CD4-positive, alpha-beta T cell treated with Interleukin-12 subunit alpha and Interleukin-12 subunit beta, for 1 hour (primary cell): ENCODE measurements around the gene RBM20.
"Not testable (repeated sequence)": the region's sequence is repeated elsewhere in the genome, so short reads cannot be mapped to it uniquely, and the experiment has no call there.

Source experiments
- DNase-seq: peaks from one replicate; pipeline ENCODE4 v3.0.0-alpha.2; 2020

RBM20 gene

GRCh38 chr10:110643653-110644597 lies at the start of gene RBM20:
TSS of gene RBM20 (plus strand) at chr10:110644336. CDS start at chr10:110644455, 119 bp downstream.
- peak; percentile 10 for DNase-seq

GRCh38 chr10:110597476-110597875 lies 46.7 kb upstream of the RBM20 start:
- DNase-seq = no peak

GRCh38 chr10:110600487-110601101 lies 43.5 kb upstream of the RBM20 start:
- DNase-seq = peak; percentile 59

GRCh38 chr10:110601581-110601980 lies 42.6 kb upstream of the RBM20 start:
- no peak for DNase-seq

- no peak for DNase-seq
Observed at GRCh38 chr10:110608087-110608486, 36.0 kb upstream of the RBM20 start.

GRCh38 chr10:110609605-110610004 lies 34.5 kb upstream of the RBM20 start:
- DNase-seq = no peak

GRCh38 chr10:110610308-110610774 lies 33.8 kb upstream of the RBM20 start:
- DNase-seq = peak; percentile 66

- not testable (repeated sequence) for DNase-seq
Observed at GRCh38 chr10:110610781-110611180, 33.4 kb upstream of the RBM20 start.

- DNase-seq = no peak
Observed at GRCh38 chr10:110612087-110612486, 32.0 kb upstream of the RBM20 start.

- DNase-seq = no peak
Observed at GRCh38 chr10:110612629-110613028, 31.5 kb upstream of the RBM20 start.

GRCh38 chr10:110613341-110613995 lies 30.7 kb upstream of the RBM20 start:
- DNase-seq = no peak

GRCh38 chr10:110613996-110614495 lies 30.1 kb upstream of the RBM20 start:
- no peak for DNase-seq

- DNase-seq = no peak
Observed at GRCh38 chr10:110615057-110615747, 28.9 kb upstream of the RBM20 start.

GRCh38 chr10:110616493-110617033 lies 27.6 kb upstream of the RBM20 start:
- DNase-seq = no peak

GRCh38 chr10:110617425-110618229 lies 26.5 kb upstream of the RBM20 start:
- peak; percentile 16 for DNase-seq

- no peak for DNase-seq
Observed at GRCh38 chr10:110618230-110618610, 25.9 kb upstream of the RBM20 start.

- DNase-seq = no peak
Observed at GRCh38 chr10:110619514-110620397, 24.4 kb upstream of the RBM20 start.

- no peak for DNase-seq
Observed at GRCh38 chr10:110620398-110620719, 23.8 kb upstream of the RBM20 start.

- not testable (repeated sequence) for DNase-seq
Observed at GRCh38 chr10:110623316-110623715, 20.8 kb upstream of the RBM20 start.

GRCh38 chr10:110625356-110625894 lies 18.7 kb upstream of the RBM20 start:
- no peak for DNase-seq
